ENCODE results near the gene SMCO2.
"Not testable (repeated sequence)": the region's sequence is repeated elsewhere in the genome, so short reads cannot be mapped to it uniquely, and the experiment has no call there.

The SMCO2 gene

DNA sequence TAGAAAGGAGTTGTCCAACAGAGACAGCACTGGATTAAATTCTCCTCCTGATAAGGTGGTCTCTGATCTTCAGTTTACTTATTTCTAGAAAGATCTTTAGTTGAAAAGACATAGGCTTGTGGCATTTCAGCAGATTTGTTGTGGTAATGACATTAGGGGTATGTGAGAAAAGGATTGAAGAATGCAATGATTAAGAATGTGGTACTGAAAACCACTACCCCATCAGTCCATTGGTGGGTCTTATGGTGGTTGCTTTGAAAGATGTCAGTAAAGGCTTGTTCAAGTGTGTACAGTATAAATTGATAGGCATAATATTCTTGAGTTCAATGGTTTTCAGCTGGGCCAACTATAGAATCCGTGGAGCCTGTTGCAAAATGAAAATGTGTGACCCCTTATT is 88.2 kb downstream of the SMCO2 start:
- no peaks in the 10 kb centered on the region for H3K36me3 ChIP-seq (ENCODE audit: insufficient read depth, low read length)
- H3K9ac ChIP-seq (ENCODE audit: low read depth, low read length), result no peak overlapping the region
- H3K4me1 ChIP-seq (ENCODE audit: insufficient read depth, low read length), result peaks cover 6% of the 10 kb centered on the region; the same call in 1 of the 2 replicates
- no peaks in the 10 kb centered on the region for H3K9me3 ChIP-seq (ENCODE audit: control insufficient read depth, insufficient read depth, low read length)

DNA sequence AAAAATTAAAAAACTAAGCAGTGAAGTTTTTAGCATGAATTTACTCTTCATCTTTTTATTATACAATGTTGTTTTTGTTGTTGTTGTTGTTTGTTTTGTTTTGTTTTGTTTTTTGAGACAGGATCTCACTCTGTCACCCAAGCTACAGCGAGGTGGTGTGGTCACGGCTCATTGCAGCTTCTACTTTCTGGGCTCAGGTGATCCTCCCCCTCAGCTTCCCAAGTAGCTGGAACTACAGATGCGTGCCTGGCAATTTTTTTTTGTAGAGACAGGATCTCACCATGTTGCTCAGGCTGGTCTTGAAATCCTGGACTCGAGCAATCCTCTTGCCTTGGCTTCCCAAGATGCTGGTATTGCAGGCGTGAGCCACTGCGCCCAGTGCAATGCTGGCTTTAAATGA is 88.8 kb downstream of the SMCO2 start:
- peaks cover 4% of the 10 kb centered on the region; the same call in 1 of the 2 replicates for H3K4me1 ChIP-seq (ENCODE audit: insufficient read depth, low read length)

DNA sequence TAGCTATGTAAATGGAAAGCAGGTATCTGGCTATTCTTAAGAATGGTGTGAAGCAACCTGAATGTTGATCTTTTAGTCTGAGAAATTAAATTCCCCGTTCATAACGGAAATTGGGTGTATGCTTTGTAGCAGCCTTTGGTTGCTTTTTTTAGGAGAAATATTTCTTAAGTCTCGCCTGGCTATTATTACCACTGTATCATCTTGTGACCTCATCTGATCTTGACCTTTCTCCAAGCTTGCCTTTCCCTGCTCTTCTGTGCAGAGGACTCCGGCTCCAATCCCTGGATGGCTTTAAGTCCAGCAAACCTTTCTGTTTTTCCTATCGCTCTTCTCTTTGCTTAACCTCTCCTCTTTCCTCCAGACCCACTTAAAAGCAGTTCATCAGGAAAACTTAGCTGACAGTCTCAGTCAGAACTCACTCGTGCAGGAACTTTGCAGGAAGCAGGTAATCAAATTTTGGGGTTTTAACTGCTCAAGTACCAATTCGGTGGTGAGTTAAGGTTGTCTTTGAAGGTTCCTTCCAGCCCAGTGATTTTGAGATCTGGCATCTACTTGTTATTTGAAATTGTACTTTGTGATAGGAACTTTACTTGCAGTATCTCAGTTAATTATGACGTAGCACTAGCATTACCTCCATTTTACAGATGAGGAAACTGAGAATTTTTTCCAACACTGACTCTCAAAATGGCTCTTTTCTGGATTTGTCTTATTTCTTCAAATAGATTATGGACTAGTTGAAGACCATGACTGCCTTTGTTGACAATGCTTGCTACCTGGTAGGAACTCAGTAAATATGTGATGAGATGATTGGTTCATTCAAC is 91.5 kb downstream of the SMCO2 start:
- H3K9me3 ChIP-seq (ENCODE audit: control insufficient read depth, insufficient read depth, low read length), result no peaks in the 10 kb centered on the region
- H3K4me1 ChIP-seq (ENCODE audit: insufficient read depth, low read length), result peaks cover 7% of the 10 kb centered on the region; the same call in 1 of the 2 replicates
- H3K36me3 ChIP-seq (ENCODE audit: insufficient read depth, low read length), result no peaks in the 10 kb centered on the region
- H3K9ac ChIP-seq (ENCODE audit: low read depth, low read length), result no peak overlapping the region

More for the DNA sequence above, 88.8 kb downstream of the SMCO2 start:
- Histone ChIP-seq H3K9ac (ENCODE audit: low read depth, low read length) (no peak overlapping the region), H3K36me3 (ENCODE audit: insufficient read depth, low read length) (no peaks in the 10 kb centered on the region), H3K9me3 (ENCODE audit: control insufficient read depth, insufficient read depth, low read length) (no peaks in the 10 kb centered on the region)

DNA sequence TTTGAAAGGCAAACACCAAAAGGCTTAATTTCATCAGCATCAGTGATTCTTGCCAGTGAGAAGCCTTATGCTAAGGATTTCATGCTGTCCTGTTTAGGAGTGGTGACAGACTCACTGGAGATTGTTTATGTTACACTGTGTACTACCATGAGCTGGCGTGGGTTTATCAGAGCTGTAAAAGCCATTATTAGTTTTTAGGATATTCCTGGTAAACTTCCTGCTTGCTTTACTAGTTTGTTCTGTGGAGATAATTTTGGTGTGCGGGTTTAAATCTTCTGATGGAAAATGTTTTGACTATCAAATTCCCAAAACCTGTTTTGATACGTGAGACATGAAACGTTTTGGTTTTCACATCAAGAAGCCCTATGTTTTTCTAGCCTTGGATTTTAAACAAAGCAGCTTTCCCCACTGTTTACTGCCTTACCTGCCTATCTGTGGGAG is 92.7 kb downstream of the SMCO2 start:
- Histone ChIP-seq H3K4me1 (ENCODE audit: insufficient read depth, low read length) (peaks cover 7% of the 10 kb centered on the region; the same call in 1 of the 2 replicates), H3K36me3 (ENCODE audit: insufficient read depth, low read length) (no peaks in the 10 kb centered on the region), H3K9ac (ENCODE audit: low read depth, low read length) (no peak overlapping the region), H3K9me3 (ENCODE audit: control insufficient read depth, insufficient read depth, low read length) (no peaks in the 10 kb centered on the region)

DNA sequence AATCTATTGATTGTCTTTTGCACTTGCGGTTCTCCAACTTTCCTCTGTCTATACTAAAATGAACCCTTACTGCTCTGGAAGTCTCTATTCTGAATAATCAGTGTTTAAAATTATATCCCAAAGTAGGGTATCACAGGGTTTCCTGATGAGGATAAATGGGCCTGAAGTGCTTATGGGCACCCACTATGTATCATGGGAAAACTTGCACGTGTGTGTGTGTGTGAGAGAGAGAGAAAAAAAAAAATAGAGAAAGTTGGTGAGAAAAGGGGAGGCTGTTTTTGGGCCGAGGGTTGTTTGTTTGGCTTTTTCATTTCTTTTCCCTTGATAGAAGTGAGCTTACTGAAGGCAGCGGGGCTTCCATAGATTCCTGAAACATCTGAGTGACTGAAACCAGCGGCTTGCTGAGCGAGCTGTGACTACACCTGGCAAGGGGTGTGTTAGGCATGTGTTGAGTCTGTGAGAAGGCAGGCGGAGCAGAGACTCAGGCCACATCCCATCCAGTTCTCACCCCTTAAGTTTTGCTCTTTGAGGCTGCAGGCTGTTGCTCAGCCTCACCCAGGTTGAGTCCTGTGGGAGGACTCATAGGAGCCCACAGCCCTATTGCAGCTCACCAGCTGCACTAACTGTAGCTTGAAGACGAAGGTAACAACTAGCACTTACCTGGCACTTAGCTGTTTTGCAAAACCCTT is 94.6 kb downstream of the SMCO2 start:
- no peak overlapping the region for H3K9ac ChIP-seq (ENCODE audit: low read depth, low read length)
- no peaks in the 10 kb centered on the region for H3K9me3 ChIP-seq (ENCODE audit: control insufficient read depth, insufficient read depth, low read length)
- H3K36me3 ChIP-seq (ENCODE audit: insufficient read depth, low read length), result no peaks in the 10 kb centered on the region
- peaks cover 7% of the 10 kb centered on the region; the same call in 1 of the 2 replicates for H3K4me1 ChIP-seq (ENCODE audit: insufficient read depth, low read length)

DNA sequence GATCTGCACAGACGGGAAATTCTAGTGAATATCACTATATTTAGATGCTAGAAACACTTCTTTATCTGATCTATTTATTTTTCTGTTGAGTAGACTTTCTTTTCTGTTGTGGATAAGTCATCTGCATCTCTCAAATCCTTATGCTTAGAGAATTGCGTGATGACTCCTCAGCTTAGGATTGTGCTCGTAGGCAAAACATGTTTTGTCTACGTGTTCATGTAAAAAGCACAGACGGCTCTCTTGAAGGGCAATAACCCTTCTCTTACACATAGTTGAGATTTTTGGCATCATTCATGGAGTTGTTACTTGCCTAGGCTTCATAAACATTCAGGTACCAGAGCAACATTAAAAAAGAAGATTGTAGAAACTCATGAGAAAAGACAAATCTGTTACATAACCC is 96.1 kb downstream of the SMCO2 start:
- H3K36me3 ChIP-seq (ENCODE audit: insufficient read depth, low read length), result no peaks in the 10 kb centered on the region
- H3K4me1 ChIP-seq (ENCODE audit: insufficient read depth, low read length), result peaks cover 7% of the 10 kb centered on the region; the same call in 1 of the 2 replicates
- no peaks in the 10 kb centered on the region for H3K9me3 ChIP-seq (ENCODE audit: control insufficient read depth, insufficient read depth, low read length)
- H3K9ac ChIP-seq (ENCODE audit: low read depth, low read length), result no peak overlapping the region

DNA sequence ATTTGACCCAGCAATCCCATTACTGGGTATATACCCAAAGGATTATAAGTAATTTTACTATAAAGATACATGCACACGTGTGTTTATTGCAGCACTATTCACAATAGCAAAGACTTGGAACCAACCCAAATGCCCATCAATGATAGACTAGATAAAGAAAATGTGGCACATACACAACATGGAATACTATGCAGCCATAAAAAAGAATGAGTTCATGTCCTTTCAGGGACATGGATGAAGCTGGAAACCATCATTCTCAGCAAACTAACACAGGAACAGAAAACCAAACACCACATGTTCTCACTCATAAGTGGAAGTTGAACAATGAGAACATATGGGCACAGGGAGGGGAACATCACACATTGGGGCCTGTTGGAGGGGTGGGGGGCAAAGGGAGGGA is 98.3 kb downstream of the SMCO2 start:
- H3K4me1 ChIP-seq (ENCODE audit: insufficient read depth, low read length), result peaks cover 11% of the 10 kb centered on the region; the same call in 1 of the 2 replicates
- H3K9me3 ChIP-seq (ENCODE audit: control insufficient read depth, insufficient read depth, low read length); H3K9ac ChIP-seq (ENCODE audit: low read depth, low read length); H3K36me3 ChIP-seq (ENCODE audit: insufficient read depth, low read length): not testable (repeated sequence)

DNA sequence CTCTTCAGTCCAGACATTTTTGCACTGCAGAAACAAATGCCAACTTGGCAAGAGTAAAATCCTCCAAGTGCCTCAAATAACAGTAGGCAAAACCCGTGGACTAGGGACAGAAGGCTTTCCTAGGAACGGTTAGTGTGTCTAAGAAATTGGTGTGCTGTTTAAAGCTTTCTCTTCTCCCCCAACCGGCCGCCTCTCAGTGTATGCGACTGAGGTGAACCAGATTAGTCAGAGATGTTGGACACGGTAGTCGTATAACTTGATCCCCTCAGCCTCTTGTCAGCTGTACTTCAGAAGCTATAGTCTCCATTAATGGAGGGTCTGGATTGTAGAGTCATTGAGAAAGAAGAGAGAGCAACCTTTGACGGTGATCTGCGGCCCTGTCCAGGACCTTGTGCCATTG is 99.1 kb downstream of the SMCO2 start:
- peaks cover 11% of the 10 kb centered on the region for H3K4me1 ChIP-seq (ENCODE audit: insufficient read depth, low read length)
- H3K9ac ChIP-seq (ENCODE audit: low read depth, low read length), result no peak overlapping the region
- no peaks in the 10 kb centered on the region for H3K36me3 ChIP-seq (ENCODE audit: insufficient read depth, low read length)
- no peaks in the 10 kb centered on the region for H3K9me3 ChIP-seq (ENCODE audit: control insufficient read depth, insufficient read depth, low read length)

DNA sequence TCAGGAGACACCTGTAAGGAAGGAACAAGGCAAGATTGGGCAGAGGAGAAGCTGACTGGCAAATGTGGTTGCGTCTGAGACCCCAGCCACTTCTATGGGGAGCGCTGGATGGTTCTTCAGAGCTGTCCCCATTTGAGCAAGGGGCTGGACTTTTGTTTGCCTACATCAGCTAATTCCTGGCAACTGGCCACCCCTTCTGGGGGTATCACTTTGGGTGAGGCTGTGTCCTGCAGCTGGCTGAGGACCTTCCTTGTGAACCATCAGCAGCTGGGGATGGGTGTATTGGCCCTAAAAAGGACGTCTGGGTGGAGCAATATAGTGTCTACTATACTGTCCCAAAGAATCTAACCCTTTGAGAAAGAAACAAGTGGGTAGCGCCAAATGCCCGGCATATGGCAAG is 101.1 kb downstream of the SMCO2 start:
- no peak overlapping the region for H3K9ac ChIP-seq (ENCODE audit: low read depth, low read length)
- no peaks in the 10 kb centered on the region for H3K36me3 ChIP-seq (ENCODE audit: insufficient read depth, low read length)
- H3K4me1 ChIP-seq (ENCODE audit: insufficient read depth, low read length), result peaks cover 5% of the 10 kb centered on the region
- H3K9me3 ChIP-seq (ENCODE audit: control insufficient read depth, insufficient read depth, low read length), result no peaks in the 10 kb centered on the region

DNA sequence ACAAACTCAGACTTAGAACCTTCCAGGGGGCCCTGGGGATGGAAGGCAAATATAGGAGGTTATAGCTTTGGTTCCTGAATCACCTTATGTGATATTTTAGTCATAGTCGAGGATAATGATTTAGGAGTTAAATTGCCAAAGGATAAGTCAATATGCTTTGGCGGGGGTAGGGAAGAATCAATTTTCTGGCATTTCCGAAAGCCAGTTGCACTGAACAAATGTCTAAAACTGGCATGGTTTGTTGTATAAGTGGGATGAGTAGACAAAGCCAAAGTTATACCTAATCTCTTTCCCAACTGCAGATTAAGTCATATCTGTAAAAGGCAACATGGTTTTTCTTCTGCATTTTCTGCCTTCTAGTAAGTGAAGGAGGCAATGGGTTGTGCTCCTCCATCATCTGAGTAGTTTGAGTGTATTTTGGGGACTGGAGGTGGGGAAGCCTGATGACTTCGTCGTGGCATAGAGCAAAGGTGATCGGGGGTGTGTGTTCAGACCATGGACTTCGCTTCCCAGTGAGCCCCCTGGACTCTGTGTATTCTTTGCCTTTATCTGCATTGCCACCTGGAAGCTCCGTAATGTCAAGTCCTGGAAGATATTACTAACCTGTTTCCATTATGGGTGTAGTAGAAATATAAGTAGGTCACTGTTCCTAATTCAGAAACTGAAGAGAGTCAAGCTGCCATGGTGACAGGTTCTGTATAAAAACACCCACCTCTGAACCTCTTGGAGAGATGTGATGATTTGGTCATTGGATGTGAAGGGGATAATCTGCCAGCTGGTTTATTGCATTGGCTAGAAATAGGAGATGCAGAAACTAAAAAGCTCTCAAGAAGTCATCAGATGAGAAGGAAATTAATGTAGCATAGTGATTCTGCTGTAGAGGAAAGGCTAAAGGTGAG is 102.0 kb downstream of the SMCO2 start:
- Histone ChIP-seq H3K4me1 (ENCODE audit: insufficient read depth, low read length) (peaks cover 4% of the 10 kb centered on the region), H3K36me3 (ENCODE audit: insufficient read depth, low read length) (no peaks in the 10 kb centered on the region), H3K9me3 (ENCODE audit: control insufficient read depth, insufficient read depth, low read length) (no peaks in the 10 kb centered on the region), H3K9ac (ENCODE audit: low read depth, low read length) (no peak overlapping the region)

DNA sequence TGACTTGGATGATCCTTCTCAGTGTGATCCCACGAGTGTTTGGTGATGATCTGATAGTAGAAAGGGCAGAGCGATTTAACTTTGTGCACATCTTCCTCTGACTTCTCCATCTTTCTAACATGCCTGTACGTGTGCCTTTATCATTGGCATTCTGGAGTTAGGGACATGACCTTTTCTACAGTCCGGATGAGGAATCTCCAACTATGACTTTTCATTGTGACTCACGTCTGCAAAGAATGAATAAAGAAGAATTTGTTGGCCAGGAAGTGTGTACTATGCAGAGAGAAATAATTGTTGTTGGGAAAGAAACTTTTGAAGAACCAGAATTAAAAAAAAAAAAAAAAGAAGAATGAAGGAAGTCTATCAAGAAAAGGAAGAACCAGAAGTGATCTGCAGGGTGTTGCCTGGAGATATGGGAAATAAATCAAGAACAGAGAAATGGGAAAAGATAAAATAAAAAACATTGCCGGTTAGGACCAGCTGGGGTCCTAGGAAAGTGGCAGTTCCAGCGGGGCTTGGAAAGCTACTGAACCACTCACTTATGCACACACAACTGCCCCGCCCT is 102.8 kb downstream of the SMCO2 start:
- Histone ChIP-seq H3K4me1 (ENCODE audit: insufficient read depth, low read length) (peaks cover 4% of the 10 kb centered on the region), H3K9ac (ENCODE audit: low read depth, low read length) (no peak overlapping the region), H3K36me3 (ENCODE audit: insufficient read depth, low read length) (no peaks in the 10 kb centered on the region), H3K9me3 (ENCODE audit: control insufficient read depth, insufficient read depth, low read length) (no peaks in the 10 kb centered on the region)

DNA sequence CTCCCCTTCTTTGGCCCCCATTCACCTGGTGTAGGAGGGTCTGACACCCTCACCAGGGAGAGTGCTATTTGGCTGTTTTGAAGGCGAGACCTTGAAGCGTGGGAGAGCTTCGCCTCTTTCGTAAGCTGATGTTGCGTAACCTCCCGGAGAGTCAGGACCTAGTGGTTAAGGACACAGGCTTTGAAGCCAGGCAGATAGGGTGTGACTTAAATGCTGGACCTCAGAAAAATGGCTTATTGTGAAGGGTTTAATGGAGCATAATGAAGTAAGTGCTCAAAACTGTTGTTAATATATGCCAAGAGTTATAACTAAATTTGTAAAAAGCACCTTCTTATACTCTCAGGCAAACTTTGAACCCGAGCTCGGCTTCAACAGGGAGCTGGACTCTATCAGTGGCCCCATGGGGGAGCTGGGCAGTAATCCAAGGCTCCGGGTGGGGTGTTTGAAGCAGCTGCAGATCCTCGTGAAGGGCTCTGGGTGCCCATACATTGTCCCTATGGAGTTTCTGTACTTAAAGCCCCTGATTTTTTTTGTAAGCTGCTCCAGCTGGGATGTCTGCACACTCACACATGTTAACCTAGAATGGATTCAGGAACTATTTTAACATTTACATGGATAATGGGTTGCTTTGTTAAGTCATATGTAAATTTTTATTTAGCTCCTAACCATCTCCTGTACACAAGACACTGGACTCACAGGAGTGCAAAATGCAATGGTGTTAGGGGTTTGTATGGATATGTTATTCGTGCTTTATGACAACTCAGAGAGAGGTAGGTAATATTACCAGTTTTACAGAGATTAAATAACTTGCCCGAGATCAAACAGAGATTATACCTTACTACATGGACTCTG is 103.5 kb downstream of the SMCO2 start:
- Histone ChIP-seq H3K9ac (ENCODE audit: low read depth, low read length) (no peak overlapping the region), H3K9me3 (ENCODE audit: control insufficient read depth, insufficient read depth, low read length) (no peaks in the 10 kb centered on the region), H3K4me1 (ENCODE audit: insufficient read depth, low read length) (peaks cover 4% of the 10 kb centered on the region), H3K36me3 (ENCODE audit: insufficient read depth, low read length) (no peaks in the 10 kb centered on the region)

DNA sequence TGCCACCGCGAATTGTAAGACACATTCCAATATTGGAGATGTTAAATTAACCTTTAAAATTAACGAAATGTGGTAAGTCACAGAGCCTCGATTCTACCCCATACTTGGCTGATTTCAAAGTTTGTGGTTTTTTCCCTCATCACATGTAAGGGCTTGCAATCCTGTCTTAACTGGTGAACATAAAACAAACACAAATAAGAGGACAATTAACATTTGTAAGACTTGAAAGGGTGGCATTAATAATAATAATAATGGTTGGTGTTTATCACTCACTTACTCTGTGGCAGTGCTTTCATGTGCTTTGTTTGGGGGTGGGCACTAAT is 104.1 kb downstream of the SMCO2 start:
- H3K4me1 ChIP-seq (ENCODE audit: insufficient read depth, low read length), result peaks cover 4% of the 10 kb centered on the region
- no peaks in the 10 kb centered on the region for H3K36me3 ChIP-seq (ENCODE audit: insufficient read depth, low read length)
- H3K9me3 ChIP-seq (ENCODE audit: control insufficient read depth, insufficient read depth, low read length), result no peaks in the 10 kb centered on the region
- no peak overlapping the region for H3K9ac ChIP-seq (ENCODE audit: low read depth, low read length)
